IPS-NIHi7 (cell line): Measurements from ENCODE around the gene HTRA1.

ENCODE experiments used
- DNase-seq: peaks from one replicate; pipeline ENCODE4 v3.0.0; 2012; ENCODE audit warnings: mixed read lengths; ENCODE audit errors: extremely low spot score

The HTRA1 gene

GRCh38 chr10:122516734-122517133 is 55.4 kb downstream of the HTRA1 start:
- DNase-seq, result no peak

- DNase-seq, result no peak
Observed at GRCh38 chr10:122519144-122519543, 57.8 kb downstream of the HTRA1 start.

- DNase-seq, result no peak
Observed at GRCh38 chr10:122519873-122520272, 58.5 kb downstream of the HTRA1 start.

- no peak for DNase-seq
Observed at GRCh38 chr10:122521011-122521410, 59.7 kb downstream of the HTRA1 start.

GRCh38 chr10:122524811-122525210 is 63.5 kb downstream of the HTRA1 start:
- no peak for DNase-seq

GRCh38 chr10:122525788-122526187 is 64.4 kb downstream of the HTRA1 start:
- DNase-seq, result peak; percentile 59

- DNase-seq, result no peak
Observed at GRCh38 chr10:122526892-122527291, 65.5 kb downstream of the HTRA1 start.

GRCh38 chr10:122530177-122530576 is 68.8 kb downstream of the HTRA1 start:
- DNase-seq, result no peak

GRCh38 chr10:122531261-122531660 is 69.9 kb downstream of the HTRA1 start:
- DNase-seq, result no peak

GRCh38 chr10:122531939-122532338 is 70.6 kb downstream of the HTRA1 start:
- DNase-seq, result no peak

GRCh38 chr10:122532601-122533296 is 71.4 kb downstream of the HTRA1 start:
- DNase-seq, result no peak

- no peak for DNase-seq
Observed at GRCh38 chr10:122537545-122537944, 76.2 kb downstream of the HTRA1 start.

GRCh38 chr10:122541541-122542002 is 80.2 kb downstream of the HTRA1 start:
- no peak for DNase-seq

- no peak for DNase-seq
Observed at GRCh38 chr10:122543676-122544445, 82.5 kb downstream of the HTRA1 start.

- DNase-seq, result no peak
Observed at GRCh38 chr10:122544493-122544892, 83.1 kb downstream of the HTRA1 start.

- DNase-seq, result no peak
Observed at GRCh38 chr10:122546242-122546641, 84.9 kb downstream of the HTRA1 start.

- DNase-seq, result no peak
Observed at GRCh38 chr10:122548407-122549085, 87.2 kb downstream of the HTRA1 start.

GRCh38 chr10:122549636-122550035 is 88.3 kb downstream of the HTRA1 start:
- no peak for DNase-seq

GRCh38 chr10:122550427-122550826 is 89.1 kb downstream of the HTRA1 start:
- no peak for DNase-seq

GRCh38 chr10:122550983-122551382 is 89.6 kb downstream of the HTRA1 start:
- DNase-seq, result no peak

- peak; percentile 41 for DNase-seq
Observed at GRCh38 chr10:122551450-122551849, 90.1 kb downstream of the HTRA1 start.

- no peak for DNase-seq
Observed at GRCh38 chr10:122553341-122553740, 92.0 kb downstream of the HTRA1 start.
